GM23338 (cell line): ENCODE data around the gene CDCA4. TPM values are rescaled to one million over a fixed set of nuclear protein-coding genes. Genes with fewer than 3 reads are reported as not detected.

Source experiments
- ATAC-seq: fragments of 200-7000 bp; cut with Tn5 transposase; 3 replicates; pipeline ENCODE4 v1.9.1; 2020
- DNase-seq: peaks from one replicate; pipeline ENCODE4 v3.0.0-alpha.2; 2015; ENCODE audit warnings: low spot score
- H2AFZ ChIP-seq: fragments of 200-600 bp; sonication (generic); 2 replicates; pipeline ENCODE4 v1.8.0; 2016; ENCODE audit warnings: antibody characterized with exemption, mild to moderate bottlenecking, moderate library complexity
- H3F3A ChIP-seq: fragments of 200-600 bp; sonication (generic); replicated peaks from 2 replicates; pipeline ENCODE4 v1.8.0; 2017; ENCODE audit warnings: antibody characterized with exemption, mixed run types, low read depth
- H3K27ac ChIP-seq: fragments of 200-600 bp; sonication (generic); 2 replicates; pipeline ENCODE4 v1.6.1; 2016; ENCODE audit warnings: low read depth
- H3K27me3 ChIP-seq: fragments of 200-600 bp; sonication (generic); 2 replicates; pipeline ENCODE4 v1.8.0; 2016; ENCODE audit warnings: mild to moderate bottlenecking, mixed run types, moderate library complexity; ENCODE audit not compliant: insufficient read depth
- H3K36me3 ChIP-seq: fragments of 200-600 bp; sonication (generic); 2 replicates; pipeline ENCODE4 v1.8.0; 2016; ENCODE audit warnings: mild to moderate bottlenecking; ENCODE audit not compliant: insufficient read depth
- H3K4me1 ChIP-seq: fragments of 200-600 bp; sonication (generic); 2 replicates; pipeline ENCODE4 v1.8.0; 2016; ENCODE audit warnings: mild to moderate bottlenecking, moderate library complexity; ENCODE audit not compliant: insufficient read depth
- H3K4me2 ChIP-seq: fragments of 200-600 bp; sonication (generic); 2 replicates; pipeline ENCODE4 v1.7.1; 2017; ENCODE audit warnings: mixed run types
- H3K4me3 ChIP-seq: fragments of 200-600 bp; sonication (generic); 2 replicates; pipeline ENCODE4 v1.6.1; 2016; ENCODE audit warnings: mixed run types
- H3K79me2 ChIP-seq: fragments of 200-600 bp; sonication (generic); replicated peaks from 2 replicates; pipeline ENCODE4 v1.8.0; 2017; ENCODE audit warnings: mild to moderate bottlenecking; ENCODE audit not compliant: insufficient read depth
- H3K9me2 ChIP-seq: fragments of 200-600 bp; sonication (generic); 2 replicates; pipeline ENCODE4 v1.8.0; 2017; ENCODE audit not compliant: insufficient read depth
- H4K20me1 ChIP-seq: fragments of 200-600 bp; sonication (generic); replicated peaks from 2 replicates; pipeline ENCODE4 v1.8.0; 2017; ENCODE audit warnings: mild to moderate bottlenecking; ENCODE audit not compliant: insufficient read depth
- H3K27ac Mint-ChIP-seq: 2 replicates; pipeline ENCODE4 v1.8.0; 2020; ENCODE audit warnings: inconsistent platforms, mild to moderate bottlenecking, moderate library complexity, mixed read lengths
- H3K27me3 Mint-ChIP-seq: 3 replicates; pipeline ENCODE4 v1.8.0; 2022; ENCODE audit warnings: low read depth, mild to moderate bottlenecking, moderate library complexity, mixed read lengths, inconsistent platforms; ENCODE audit not compliant: insufficient read depth, poor library complexity
- H3K36me3 Mint-ChIP-seq: 3 replicates; pipeline ENCODE4 v1.8.0; 2021; ENCODE audit warnings: low read depth, mild to moderate bottlenecking, inconsistent platforms, moderate library complexity, mixed read lengths
- H3K4me1 Mint-ChIP-seq: 3 replicates; pipeline ENCODE4 v1.8.0; 2020; ENCODE audit warnings: mild to moderate bottlenecking, inconsistent platforms, mixed read lengths
- H3K4me3 Mint-ChIP-seq: 3 replicates; pipeline ENCODE4 v1.8.0; 2021; ENCODE audit warnings: moderate library complexity, mild to moderate bottlenecking, inconsistent platforms, mixed read lengths
- H3K9me3 Mint-ChIP-seq: 3 replicates; pipeline ENCODE4 v1.8.0; 2020; ENCODE audit warnings: moderate library complexity, mild to moderate bottlenecking, inconsistent platforms, mixed read lengths
- CREB1 ChIP-seq: fragments of 250-450 bp; sonication (Bioruptor Pico); IDR thresholded peaks from 2 replicates; pipeline ENCODE4 v1.5.0; 2020; ENCODE audit warnings: low read depth, mild to moderate bottlenecking, moderate library complexity
- EZH2 ChIP-seq: fragments of 200-600 bp; sonication (generic); IDR thresholded peaks from one replicate; pipeline ENCODE4 v1.8.0; 2017; ENCODE audit warnings: antibody characterized with exemption, mild to moderate bottlenecking, low read depth; ENCODE audit not compliant: unreplicated experiment
- EZH2phosphoT487 ChIP-seq: fragments of 200-600 bp; sonication (generic); IDR thresholded peaks from one replicate; pipeline ENCODE4 v1.8.1; 2018; ENCODE audit warnings: antibody characterized with exemption; ENCODE audit not compliant: unreplicated experiment
- JUNB ChIP-seq: IDR thresholded peaks from one replicate; pipeline ENCODE4 v1.6.1; 2016; ENCODE audit warnings: antibody characterized with exemption; ENCODE audit not compliant: unreplicated experiment
- NANOG ChIP-seq: IDR thresholded peaks from 2 replicates; pipeline ENCODE4 v1.6.1; 2016; ENCODE audit warnings: antibody characterized with exemption, borderline replicate concordance
- POLR2AphosphoS5 ChIP-seq: IDR thresholded peaks from 2 replicates; pipeline ENCODE4 v1.6.1; 2016; ENCODE audit warnings: antibody characterized with exemption, low read depth
- STAT1 ChIP-seq: IDR thresholded peaks from one replicate; pipeline ENCODE4 v1.6.1; 2016; ENCODE audit warnings: antibody characterized with exemption; ENCODE audit not compliant: unreplicated experiment
- ZNF114 ChIP-seq: fragments of 250-450 bp; sonication (Bioruptor Pico); IDR thresholded peaks from 2 replicates; pipeline ENCODE4 v1.5.0; 2020; ENCODE audit warnings: mild to moderate bottlenecking, moderate library complexity
- ZNF331 ChIP-seq: fragments of 250-450 bp; sonication (Bioruptor Pico); IDR thresholded peaks from 2 replicates; pipeline ENCODE4 v1.5.0; 2020; ENCODE audit warnings: low read depth, mild to moderate bottlenecking, moderate library complexity
- polyA plus RNA-seq: library from polyadenylated mRNA; unstranded; fragments of >200 nt; fragmentation: Nextera tagmentation; extraction: Ambion mirVana; gene quantifications from 2 replicates; pipeline ENCODE4 v1.2.1, GENCODE V29; 2016
- total RNA-seq: library from RNA; depleted of rRNA; stranded (reverse); fragments of >200 nt; shearing (Covaris generic); gene quantifications from 2 replicates; pipeline ENCODE4 v1.2.3, GENCODE V29; 2014
- TF ChIP-seq, protein P1 (sequence below), 2 experiments: fragments of 200-600 bp in 1 of 2; sonication (generic) in 1 of 2; conservative IDR thresholded peaks; 2 replicates each; pipeline versions ENCODE4 v1.5.1 to v1.6.1; 2016 to 2017; ENCODE audit warnings: antibody characterized with exemption in 2 of 2, low read depth in 2 of 2, mild to moderate bottlenecking in 2 of 2, moderate library complexity in 1 of 2
- TF ChIP-seq, protein P2 (sequence below): IDR thresholded peaks from one replicate; pipeline ENCODE4 v1.6.1; 2018; ENCODE audit warnings: antibody characterized with exemption; ENCODE audit not compliant: unreplicated experiment
- TF ChIP-seq, protein P3 (sequence below): IDR thresholded peaks from 2 replicates; pipeline ENCODE4 v1.6.1; 2016; ENCODE audit warnings: antibody characterized with exemption
- TF ChIP-seq, protein P4 (sequence below): fragments of 250-450 bp; sonication (Bioruptor Pico); IDR thresholded peaks from 2 replicates; pipeline ENCODE4 v1.5.0; 2020; ENCODE audit warnings: mild to moderate bottlenecking, moderate library complexity

The CDCA4 gene
- total and polyA plus RNA-seq, 2 experiments from 2014 or later: 32.6 to 70.7 TPM

DNA sequence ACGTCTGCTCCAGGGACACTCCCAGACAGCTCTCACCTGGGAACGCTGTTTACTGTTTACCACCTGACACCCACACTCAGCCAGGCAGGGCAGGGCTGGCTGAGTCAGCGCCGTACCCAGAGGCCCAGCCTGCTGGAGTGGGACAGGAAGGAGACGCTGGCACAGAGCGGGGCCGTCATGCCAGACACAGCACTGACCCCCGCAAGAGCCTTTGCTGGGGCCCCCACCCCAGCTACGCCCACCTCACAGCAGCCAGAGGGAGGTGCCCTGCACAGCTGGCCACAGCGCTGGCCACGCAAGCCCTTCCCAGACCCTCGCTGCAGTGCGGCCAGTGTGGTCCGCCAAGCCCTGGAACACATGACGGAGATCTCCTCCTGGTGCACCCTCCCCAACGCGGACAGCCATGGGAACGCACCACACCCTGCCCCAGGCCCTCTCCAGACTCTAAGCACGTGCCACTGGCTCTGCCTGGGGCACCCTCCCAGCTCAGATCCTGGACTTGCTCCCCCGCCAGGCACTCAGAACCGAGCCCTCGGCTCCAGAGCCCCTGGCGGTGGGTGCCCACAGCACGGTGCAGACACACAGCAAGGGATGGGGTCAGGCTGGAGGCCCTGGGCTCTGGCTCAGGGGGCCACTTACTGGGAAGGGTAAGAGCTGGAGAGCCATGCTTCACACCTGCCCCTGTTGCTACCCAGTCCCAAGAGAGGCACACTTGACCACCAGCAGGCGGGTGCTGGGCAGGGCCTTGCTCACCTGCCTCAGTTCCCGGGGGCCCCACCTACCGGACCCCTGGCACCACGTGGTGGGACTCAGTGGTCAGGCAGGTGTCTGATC, 48.4 kb downstream of the CDCA4 start:
- no peaks in the 10 kb centered on the region for H3K9me2 ChIP-seq
- Mint-ChIP-seq H3K27me3 (peaks cover 30% of the 10 kb centered on the region), H3K4me1 (peaks cover 12% of the 10 kb centered on the region; the same call in 2 of the 3 replicates), H3K9me3 (no peaks in the 10 kb centered on the region), H3K36me3 (no peaks in the 10 kb centered on the region), H3K4me3 (no peak overlapping the region), H3K27ac (no peak overlapping the region)
- no peaks in the 10 kb centered on the region for H3F3A ChIP-seq
- H3K4me2 ChIP-seq: no peak overlapping the region
- no peaks in the 10 kb centered on the region for H4K20me1 ChIP-seq
- no peaks in the 10 kb centered on the region for H3K36me3 ChIP-seq
- H3K27me3 ChIP-seq: peaks cover 14% of the 10 kb centered on the region
- H3K4me3 ChIP-seq: no peak overlapping the region
- DNase-seq (no peak), ATAC-seq (no peak)
- H2AFZ ChIP-seq: no peak overlapping the region
- no peak overlapping the region for H3K27ac ChIP-seq
- peaks cover 8% of the 10 kb centered on the region; the same call in 1 of the 2 replicates for H3K4me1 ChIP-seq
- no peaks in the 10 kb centered on the region for H3K79me2 ChIP-seq
- TF ChIP-seq CREB1 (CRISPR knock-in tag) (no peak), ZNF114 (CRISPR knock-in tag) (no peak), NANOG (no peak), EZH2phosphoT487 (no peak), EZH2 (no peak), JUNB (no peak), STAT1 (no peak), ZNF331 (CRISPR knock-in tag) (no peak), POLR2AphosphoS5 (no peak)
- TF ChIP-seq, protein P1, sequence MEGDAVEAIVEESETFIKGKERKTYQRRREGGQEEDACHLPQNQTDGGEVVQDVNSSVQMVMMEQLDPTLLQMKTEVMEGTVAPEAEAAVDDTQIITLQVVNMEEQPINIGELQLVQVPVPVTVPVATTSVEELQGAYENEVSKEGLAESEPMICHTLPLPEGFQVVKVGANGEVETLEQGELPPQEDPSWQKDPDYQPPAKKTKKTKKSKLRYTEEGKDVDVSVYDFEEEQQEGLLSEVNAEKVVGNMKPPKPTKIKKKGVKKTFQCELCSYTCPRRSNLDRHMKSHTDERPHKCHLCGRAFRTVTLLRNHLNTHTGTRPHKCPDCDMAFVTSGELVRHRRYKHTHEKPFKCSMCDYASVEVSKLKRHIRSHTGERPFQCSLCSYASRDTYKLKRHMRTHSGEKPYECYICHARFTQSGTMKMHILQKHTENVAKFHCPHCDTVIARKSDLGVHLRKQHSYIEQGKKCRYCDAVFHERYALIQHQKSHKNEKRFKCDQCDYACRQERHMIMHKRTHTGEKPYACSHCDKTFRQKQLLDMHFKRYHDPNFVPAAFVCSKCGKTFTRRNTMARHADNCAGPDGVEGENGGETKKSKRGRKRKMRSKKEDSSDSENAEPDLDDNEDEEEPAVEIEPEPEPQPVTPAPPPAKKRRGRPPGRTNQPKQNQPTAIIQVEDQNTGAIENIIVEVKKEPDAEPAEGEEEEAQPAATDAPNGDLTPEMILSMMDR (conservative IDR thresholded peaks at IDR 0.05; ENCODE audit: low read depth in 2 of 2): no peak
- TF ChIP-seq, protein P2, sequence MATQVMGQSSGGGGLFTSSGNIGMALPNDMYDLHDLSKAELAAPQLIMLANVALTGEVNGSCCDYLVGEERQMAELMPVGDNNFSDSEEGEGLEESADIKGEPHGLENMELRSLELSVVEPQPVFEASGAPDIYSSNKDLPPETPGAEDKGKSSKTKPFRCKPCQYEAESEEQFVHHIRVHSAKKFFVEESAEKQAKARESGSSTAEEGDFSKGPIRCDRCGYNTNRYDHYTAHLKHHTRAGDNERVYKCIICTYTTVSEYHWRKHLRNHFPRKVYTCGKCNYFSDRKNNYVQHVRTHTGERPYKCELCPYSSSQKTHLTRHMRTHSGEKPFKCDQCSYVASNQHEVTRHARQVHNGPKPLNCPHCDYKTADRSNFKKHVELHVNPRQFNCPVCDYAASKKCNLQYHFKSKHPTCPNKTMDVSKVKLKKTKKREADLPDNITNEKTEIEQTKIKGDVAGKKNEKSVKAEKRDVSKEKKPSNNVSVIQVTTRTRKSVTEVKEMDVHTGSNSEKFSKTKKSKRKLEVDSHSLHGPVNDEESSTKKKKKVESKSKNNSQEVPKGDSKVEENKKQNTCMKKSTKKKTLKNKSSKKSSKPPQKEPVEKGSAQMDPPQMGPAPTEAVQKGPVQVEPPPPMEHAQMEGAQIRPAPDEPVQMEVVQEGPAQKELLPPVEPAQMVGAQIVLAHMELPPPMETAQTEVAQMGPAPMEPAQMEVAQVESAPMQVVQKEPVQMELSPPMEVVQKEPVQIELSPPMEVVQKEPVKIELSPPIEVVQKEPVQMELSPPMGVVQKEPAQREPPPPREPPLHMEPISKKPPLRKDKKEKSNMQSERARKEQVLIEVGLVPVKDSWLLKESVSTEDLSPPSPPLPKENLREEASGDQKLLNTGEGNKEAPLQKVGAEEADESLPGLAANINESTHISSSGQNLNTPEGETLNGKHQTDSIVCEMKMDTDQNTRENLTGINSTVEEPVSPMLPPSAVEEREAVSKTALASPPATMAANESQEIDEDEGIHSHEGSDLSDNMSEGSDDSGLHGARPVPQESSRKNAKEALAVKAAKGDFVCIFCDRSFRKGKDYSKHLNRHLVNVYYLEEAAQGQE: no peak
- TF ChIP-seq, protein P3, sequence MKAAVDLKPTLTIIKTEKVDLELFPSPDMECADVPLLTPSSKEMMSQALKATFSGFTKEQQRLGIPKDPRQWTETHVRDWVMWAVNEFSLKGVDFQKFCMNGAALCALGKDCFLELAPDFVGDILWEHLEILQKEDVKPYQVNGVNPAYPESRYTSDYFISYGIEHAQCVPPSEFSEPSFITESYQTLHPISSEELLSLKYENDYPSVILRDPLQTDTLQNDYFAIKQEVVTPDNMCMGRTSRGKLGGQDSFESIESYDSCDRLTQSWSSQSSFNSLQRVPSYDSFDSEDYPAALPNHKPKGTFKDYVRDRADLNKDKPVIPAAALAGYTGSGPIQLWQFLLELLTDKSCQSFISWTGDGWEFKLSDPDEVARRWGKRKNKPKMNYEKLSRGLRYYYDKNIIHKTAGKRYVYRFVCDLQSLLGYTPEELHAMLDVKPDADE: no peak
- TF ChIP-seq, protein P4, sequence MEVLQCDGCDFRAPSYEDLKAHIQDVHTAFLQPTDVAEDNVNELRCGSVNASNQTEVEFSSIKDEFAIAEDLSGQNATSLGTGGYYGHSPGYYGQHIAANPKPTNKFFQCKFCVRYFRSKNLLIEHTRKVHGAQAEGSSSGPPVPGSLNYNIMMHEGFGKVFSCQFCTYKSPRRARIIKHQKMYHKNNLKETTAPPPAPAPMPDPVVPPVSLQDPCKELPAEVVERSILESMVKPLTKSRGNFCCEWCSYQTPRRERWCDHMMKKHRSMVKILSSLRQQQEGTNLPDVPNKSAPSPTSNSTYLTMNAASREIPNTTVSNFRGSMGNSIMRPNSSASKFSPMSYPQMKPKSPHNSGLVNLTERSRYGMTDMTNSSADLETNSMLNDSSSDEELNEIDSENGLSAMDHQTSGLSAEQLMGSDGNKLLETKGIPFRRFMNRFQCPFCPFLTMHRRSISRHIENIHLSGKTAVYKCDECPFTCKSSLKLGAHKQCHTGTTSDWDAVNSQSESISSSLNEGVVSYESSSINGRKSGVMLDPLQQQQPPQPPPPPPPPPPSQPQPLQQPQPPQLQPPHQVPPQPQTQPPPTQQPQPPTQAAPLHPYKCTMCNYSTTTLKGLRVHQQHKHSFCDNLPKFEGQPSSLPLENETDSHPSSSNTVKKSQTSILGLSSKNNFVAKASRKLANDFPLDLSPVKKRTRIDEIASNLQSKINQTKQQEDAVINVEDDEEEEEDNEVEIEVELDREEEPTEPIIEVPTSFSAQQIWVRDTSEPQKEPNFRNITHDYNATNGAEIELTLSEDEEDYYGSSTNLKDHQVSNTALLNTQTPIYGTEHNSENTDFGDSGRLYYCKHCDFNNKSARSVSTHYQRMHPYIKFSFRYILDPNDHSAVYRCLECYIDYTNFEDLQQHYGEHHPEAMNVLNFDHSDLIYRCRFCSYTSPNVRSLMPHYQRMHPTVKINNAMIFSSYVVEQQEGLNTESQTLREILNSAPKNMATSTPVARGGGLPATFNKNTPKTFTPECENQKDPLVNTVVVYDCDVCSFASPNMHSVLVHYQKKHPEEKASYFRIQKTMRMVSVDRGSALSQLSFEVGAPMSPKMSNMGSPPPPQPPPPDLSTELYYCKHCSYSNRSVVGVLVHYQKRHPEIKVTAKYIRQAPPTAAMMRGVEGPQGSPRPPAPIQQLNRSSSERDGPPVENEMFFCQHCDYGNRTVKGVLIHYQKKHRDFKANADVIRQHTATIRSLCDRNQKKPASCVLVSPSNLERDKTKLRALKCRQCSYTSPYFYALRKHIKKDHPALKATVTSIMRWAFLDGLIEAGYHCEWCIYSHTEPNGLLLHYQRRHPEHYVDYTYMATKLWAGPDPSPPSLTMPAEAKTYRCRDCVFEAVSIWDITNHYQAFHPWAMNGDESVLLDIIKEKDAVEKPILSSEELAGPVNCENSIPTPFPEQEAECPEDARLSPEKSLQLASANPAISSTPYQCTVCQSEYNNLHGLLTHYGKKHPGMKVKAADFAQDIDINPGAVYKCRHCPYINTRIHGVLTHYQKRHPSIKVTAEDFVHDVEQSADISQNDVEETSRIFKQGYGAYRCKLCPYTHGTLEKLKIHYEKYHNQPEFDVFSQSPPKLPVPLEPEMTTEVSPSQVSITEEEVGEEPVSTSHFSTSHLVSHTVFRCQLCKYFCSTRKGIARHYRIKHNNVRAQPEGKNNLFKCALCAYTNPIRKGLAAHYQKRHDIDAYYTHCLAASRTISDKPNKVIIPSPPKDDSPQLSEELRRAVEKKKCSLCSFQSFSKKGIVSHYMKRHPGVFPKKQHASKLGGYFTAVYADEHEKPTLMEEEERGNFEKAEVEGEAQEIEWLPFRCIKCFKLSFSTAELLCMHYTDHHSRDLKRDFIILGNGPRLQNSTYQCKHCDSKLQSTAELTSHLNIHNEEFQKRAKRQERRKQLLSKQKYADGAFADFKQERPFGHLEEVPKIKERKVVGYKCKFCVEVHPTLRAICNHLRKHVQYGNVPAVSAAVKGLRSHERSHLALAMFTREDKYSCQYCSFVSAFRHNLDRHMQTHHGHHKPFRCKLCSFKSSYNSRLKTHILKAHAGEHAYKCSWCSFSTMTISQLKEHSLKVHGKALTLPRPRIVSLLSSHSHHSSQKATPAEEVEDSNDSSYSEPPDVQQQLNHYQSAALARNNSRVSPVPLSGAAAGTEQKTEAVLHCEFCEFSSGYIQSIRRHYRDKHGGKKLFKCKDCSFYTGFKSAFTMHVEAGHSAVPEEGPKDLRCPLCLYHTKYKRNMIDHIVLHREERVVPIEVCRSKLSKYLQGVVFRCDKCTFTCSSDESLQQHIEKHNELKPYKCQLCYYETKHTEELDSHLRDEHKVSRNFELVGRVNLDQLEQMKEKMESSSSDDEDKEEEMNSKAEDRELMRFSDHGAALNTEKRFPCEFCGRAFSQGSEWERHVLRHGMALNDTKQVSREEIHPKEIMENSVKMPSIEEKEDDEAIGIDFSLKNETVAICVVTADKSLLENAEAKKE (CRISPR knock-in tag): no peak
